Neural cell (in vitro differentiated cells): Measurements from ENCODE around the gene SP4. TPM values are rescaled to one million over a fixed set of nuclear protein-coding genes. Genes with fewer than 3 reads are reported as not detected.

Experiments used
- H2AFZ ChIP-seq: fragments of 200-600, 300-800 bp; sonication (generic), shearing (Covaris generic); 2 replicates; pipeline ENCODE4 v1.6.0; 2014; ENCODE audit warnings: low read depth, mild to moderate bottlenecking, antibody characterized with exemption, low read length, moderate library complexity
- H3F3A ChIP-seq: fragments of 200-600 bp; shearing (Covaris generic); 2 replicates; pipeline ENCODE4 v1.6.1; 2016; ENCODE audit warnings: mild to moderate bottlenecking, moderate library complexity, mixed read lengths, antibody characterized with exemption, low read length; ENCODE audit not compliant: insufficient read depth, poor library complexity, severe bottlenecking
- H3K27ac ChIP-seq: fragments of 200-600, 300-800 bp; sonication (generic), shearing (Covaris generic); 2 replicates; pipeline ENCODE4 v1.5.1; 2014; ENCODE audit warnings: mild to moderate bottlenecking, low read length, moderate library complexity
- H3K27me3 ChIP-seq: fragments of 300-800, 200-600 bp; sonication (generic), shearing (Covaris generic); 2 replicates; pipeline ENCODE4 v1.6.0; 2014; ENCODE audit warnings: mild to moderate bottlenecking, low read depth, low read length, moderate library complexity; ENCODE audit not compliant: insufficient read depth
- H3K36me3 ChIP-seq: fragments of 300-800, 200-600 bp; sonication (generic), shearing (Covaris generic); 2 replicates; pipeline ENCODE4 v1.5.1; 2014; ENCODE audit warnings: mild to moderate bottlenecking, antibody characterized with exemption, low read length, moderate library complexity; ENCODE audit not compliant: insufficient read depth
- H3K4me2 ChIP-seq: fragments of 300-800, 200-600 bp; sonication (generic), shearing (Covaris generic); 2 replicates; pipeline ENCODE4 v1.6.0; 2014; ENCODE audit warnings: mild to moderate bottlenecking, low read length
- H3K4me3 ChIP-seq: fragments of 300-800, 200-600 bp; sonication (generic), shearing (Covaris generic); 2 replicates; pipeline ENCODE4 v1.5.1; 2014; ENCODE audit warnings: mild to moderate bottlenecking, low read length, moderate library complexity
- H3K79me2 ChIP-seq: fragments of 200-600 bp; shearing (Covaris generic); replicated peaks from 2 replicates; pipeline ENCODE4 v1.6.0; 2014; ENCODE audit warnings: mild to moderate bottlenecking, low read length, moderate library complexity; ENCODE audit not compliant: insufficient read depth
- H3K9ac ChIP-seq: fragments of 300-800, 200-600 bp; sonication (generic), shearing (Covaris generic); 2 replicates; pipeline ENCODE4 v1.6.1; 2016; ENCODE audit warnings: mild to moderate bottlenecking, low read length, mixed read lengths
- H3K9me2 ChIP-seq: fragments of 200-600 bp; shearing (Covaris generic); 2 replicates; pipeline ENCODE4 v1.6.1; 2016; ENCODE audit warnings: mild to moderate bottlenecking, low read length, mixed read lengths; ENCODE audit not compliant: insufficient read depth
- H3K9me3 ChIP-seq: fragments of 200-600, 300-800 bp; sonication (generic), shearing (Covaris generic); 2 replicates; pipeline ENCODE4 v1.6.1; 2016; ENCODE audit warnings: mild to moderate bottlenecking, mixed run types, low read length, moderate library complexity, mixed read lengths
- H4K20me1 ChIP-seq: fragments of 200-600 bp; shearing (Covaris generic); 2 replicates; pipeline ENCODE4 v1.6.1; 2016; ENCODE audit warnings: mild to moderate bottlenecking, mixed run types; ENCODE audit not compliant: insufficient read depth
- CTCF ChIP-seq: fragments of 450-650 bp; IDR thresholded peaks from 2 replicates; pipeline ENCODE4 v1.5.1; 2014; ENCODE audit warnings: antibody characterized with exemption, mild to moderate bottlenecking, moderate library complexity; ENCODE audit not compliant: poor library complexity, severe bottlenecking
- EP300 ChIP-seq: fragments of 450-650 bp; conservative IDR thresholded peaks from 2 replicates; pipeline ENCODE4 v1.6.1; 2014; ENCODE audit warnings: antibody characterized with exemption, mild to moderate bottlenecking, moderate library complexity; ENCODE audit not compliant: poor library complexity, severe bottlenecking
- EZH2 ChIP-seq: fragments of 200-600, 300-800 bp; shearing (Covaris generic), sonication (generic); IDR thresholded peaks from 2 replicates; pipeline ENCODE4 v1.6.1; 2014; ENCODE audit warnings: antibody characterized with exemption, low read length, borderline replicate concordance, mild to moderate bottlenecking; ENCODE audit not compliant: insufficient read depth, poor library complexity, severe bottlenecking
- MXI1 ChIP-seq: fragments of 450-650 bp; conservative IDR thresholded peaks from 2 replicates; pipeline ENCODE4 v1.6.1; 2014; ENCODE audit warnings: antibody characterized with exemption, mild to moderate bottlenecking; ENCODE audit not compliant: poor library complexity, severe bottlenecking
- POLR2AphosphoS5 ChIP-seq: IDR thresholded peaks from 2 replicates; pipeline ENCODE4 v1.6.1; 2012
- RAD21 ChIP-seq: fragments of 450-650 bp; conservative IDR thresholded peaks from 2 replicates; pipeline ENCODE4 v1.6.1; 2014; ENCODE audit warnings: antibody characterized with exemption, mild to moderate bottlenecking, moderate library complexity
- REST ChIP-seq: IDR thresholded peaks from 2 replicates; pipeline ENCODE4 v1.6.1; 2012; ENCODE audit warnings: borderline replicate concordance
- SMC3 ChIP-seq: fragments of 450-650 bp; conservative IDR thresholded peaks from 2 replicates; pipeline ENCODE4 v1.6.1; 2014; ENCODE audit warnings: antibody characterized with exemption, mild to moderate bottlenecking, moderate library complexity; ENCODE audit not compliant: poor library complexity
- TAF1 ChIP-seq: IDR thresholded peaks from 2 replicates; pipeline ENCODE4 v1.6.1; 2012; ENCODE audit warnings: low read depth
- polyA plus RNA-seq: library from polyadenylated mRNA; depleted of rRNA; stranded (reverse); fragments of >200 nt; gene quantifications from 2 replicates; pipeline ENCODE4 v1.2.3, GENCODE V29; 2014

The SP4 gene
- polyA plus RNA-seq, 1 donor from 2014 or later: 27.8 TPM

- Histone ChIP-seq H3K9me3 (peaks cover 6% of the 10 kb centered on the region), H3K9me2 (no peaks in the 10 kb centered on the region), H3F3A (no peaks in the 10 kb centered on the region), H3K27ac (no peak overlapping the region), H3K36me3 (peaks cover 27% of the 10 kb centered on the region), H4K20me1 (no peaks in the 10 kb centered on the region), H3K9ac (no peak overlapping the region), H2AFZ (no peak overlapping the region), H3K27me3 (no peaks in the 10 kb centered on the region), H3K79me2 (peaks cover 4% of the 10 kb centered on the region), H3K4me2 (no peak overlapping the region), H3K4me3 (no peak overlapping the region)
- no peak for TF ChIP-seq RAD21
- no peak for TF ChIP-seq POLR2AphosphoS5
- TF ChIP-seq MXI1: no peak
These were observed 79.9 kb downstream of the SP4 start for GRCh38 chr7:21507627-21508343.

- H3K36me3 ChIP-seq: peaks cover 27% of the 10 kb centered on the region
- H2AFZ ChIP-seq: no peak overlapping the region
- H3K27me3 ChIP-seq: no peaks in the 10 kb centered on the region
- no peaks in the 10 kb centered on the region for H3K9me2 ChIP-seq
- H3K4me3 ChIP-seq: no peak overlapping the region
- H3K79me2 ChIP-seq: peaks cover 4% of the 10 kb centered on the region
- no peak overlapping the region for H3K4me2 ChIP-seq
- no peak for TF ChIP-seq SMC3
- no peak for TF ChIP-seq EZH2
- TF ChIP-seq MXI1: no peak
- TF ChIP-seq CTCF: no peak
- TF ChIP-seq REST: no peak
- TF ChIP-seq TAF1: no peak
- TF ChIP-seq EP300: no peak
- no peak for TF ChIP-seq RAD21
- TF ChIP-seq POLR2AphosphoS5: no peak
- H3K9me3 ChIP-seq: peaks cover 6% of the 10 kb centered on the region
- H3K27ac ChIP-seq: no peak overlapping the region
- no peak overlapping the region for H3K9ac ChIP-seq
- H4K20me1 ChIP-seq: no peaks in the 10 kb centered on the region
- H3F3A ChIP-seq: no peaks in the 10 kb centered on the region
These were observed 80.7 kb downstream of the SP4 start for GRCh38 chr7:21508538-21508937.
